Keratinocyte (primary cell): ENCODE measurements around the gene PASD1.

Source experiments
- CTCF ChIP-seq, 3 experiments: IDR thresholded peaks in 1 of 3; conservative IDR thresholded peaks in 1 of 3; optimal IDR thresholded peaks in 1 of 3; 2 replicates in 2 of 3; 3 replicates in 1 of 3; pipeline versions ENCODE3 to v1.5.1; 2011; ENCODE audit warnings: low read length in 3 of 3, mild to moderate bottlenecking in 3 of 3, moderate library complexity in 2 of 3, control low read depth in 1 of 3, inconsistent platforms in 1 of 3; ENCODE audit not compliant: insufficient read depth in 2 of 3; ENCODE audit errors: extremely low read depth in 1 of 3
- EZH2 ChIP-seq: IDR thresholded peaks from one replicate; pipeline ENCODE4 v1.6.1; 2012; ENCODE audit warnings: inconsistent platforms, mild to moderate bottlenecking, low read length, moderate library complexity

GRCh38 chrX:151609222-151609621, 45.7 kb downstream of the PASD1 start:
- TF ChIP-seq EZH2 (no peak), CTCF (optimal IDR thresholded peaks at IDR 0.05 in 1 of 3, IDR thresholded peaks at IDR 0.05 in 1 of 3, conservative IDR thresholded peaks at IDR 0.05 in 1 of 3; ENCODE audit: extremely low read depth in 1 of 3, insufficient read depth in 2 of 3, low read length in 3 of 3) (no peak)
